WTC11 (cell line): ENCODE measurements around the gene ARAP1. TPM values are rescaled to one million over a fixed set of nuclear protein-coding genes. Genes with fewer than 3 reads are reported as not detected.

Experiments
- ATAC-seq: fragments of 200-7000 bp; cut with Tn5 transposase; 2 replicates; pipeline ENCODE4 v1.10.0; 2021; ENCODE audit warnings: mild to moderate bottlenecking, moderate library complexity
- CTCF ChIA-PET: fragments of 300-600 bp; sonication (Branson Sonifier 250); formaldehyde crosslinking; loops from one replicate; lab custom pipeline; 2021; ENCODE audit warnings: antibody characterized with exemption; lab: Charles Lee
- POLR2A ChIA-PET: fragments of 350-600 bp; sonication (Branson Sonifier 250); formaldehyde crosslinking; loops from one replicate; lab custom pipeline; 2021; ENCODE audit warnings: antibody characterized with exemption; lab: Charles Lee
- DNase-seq: peaks from one replicate; pipeline ENCODE4 v3.0.0; 2021; ENCODE audit warnings: low spot score
- H3K27ac Mint-ChIP-seq: 2 replicates; pipeline ENCODE4 v1.8.0; 2021; ENCODE audit warnings: mixed read lengths
- H3K27me3 Mint-ChIP-seq: 2 replicates; pipeline ENCODE4 v1.8.0; 2021; ENCODE audit warnings: low read depth, mild to moderate bottlenecking, moderate library complexity, mixed read lengths
- H3K36me3 Mint-ChIP-seq: 2 replicates; pipeline ENCODE4 v1.8.0; 2021; ENCODE audit warnings: mixed read lengths
- H3K4me1 Mint-ChIP-seq: 2 replicates; pipeline ENCODE4 v1.8.0; 2022; ENCODE audit warnings: mixed read lengths
- H3K4me3 Mint-ChIP-seq: 2 replicates; pipeline ENCODE4 v1.8.0; 2021; ENCODE audit warnings: mild to moderate bottlenecking, moderate library complexity, mixed read lengths
- H3K9me3 Mint-ChIP-seq: 2 replicates; pipeline ENCODE4 v1.8.0; 2021; ENCODE audit warnings: mixed read lengths
- CDX4 ChIP-seq: fragments of 250-450 bp; sonication (Bioruptor Pico); IDR thresholded peaks from 2 replicates; pipeline ENCODE4 v1.9.0; 2021; ENCODE audit warnings: moderate library complexity, mild to moderate bottlenecking, inconsistent platforms, borderline replicate concordance
- E2F5 ChIP-seq: sonication (generic); formaldehyde crosslinking; IDR thresholded peaks from 2 replicates; pipeline ENCODE4 v1.8.1; 2022; ENCODE audit warnings: mild to moderate bottlenecking, moderate library complexity, missing genetic modification reagents
- FOXP4 ChIP-seq: sonication (generic); formaldehyde crosslinking; IDR thresholded peaks from 2 replicates; pipeline ENCODE4 v1.8.0; 2022; ENCODE audit warnings: mild to moderate bottlenecking, missing genetic modification reagents
- GABPB1 ChIP-seq: sonication (generic); formaldehyde crosslinking; IDR thresholded peaks from 2 replicates; pipeline ENCODE4 v1.8.1; 2023; ENCODE audit warnings: mild to moderate bottlenecking, missing genetic modification reagents
- GTF2I ChIP-seq: fragments of 250-450 bp; sonication (Bioruptor Pico); conservative IDR thresholded peaks from 2 replicates; pipeline ENCODE4 v1.4.0; 2021; ENCODE audit warnings: mild to moderate bottlenecking
- HMGXB4 ChIP-seq: sonication (generic); formaldehyde crosslinking; IDR thresholded peaks from 2 replicates; pipeline ENCODE4 v1.8.1; 2023; ENCODE audit warnings: mild to moderate bottlenecking, moderate library complexity, missing genetic modification reagents
- MAX ChIP-seq: sonication (generic); formaldehyde crosslinking; IDR thresholded peaks from 2 replicates; pipeline ENCODE4 v1.8.0; 2022; ENCODE audit warnings: mild to moderate bottlenecking, missing genetic modification reagents
- NFYB ChIP-seq: sonication (generic); formaldehyde crosslinking; conservative IDR thresholded peaks from 2 replicates; pipeline ENCODE4 v1.8.0; 2022; ENCODE audit warnings: low read depth, missing genetic modification reagents
- RORB ChIP-seq: fragments of 250-450 bp; sonication (Bioruptor Pico); IDR thresholded peaks from 2 replicates; pipeline ENCODE4 v1.9.0; 2021; ENCODE audit warnings: mild to moderate bottlenecking
- total RNA-seq: library from RNA; stranded (reverse); gene quantifications from 3 replicates; pipeline ENCODE4 v1.2.3, GENCODE V29; 2021

ARAP1 gene
- total RNA-seq, 1 experiment from 2014 or later: 98.8 TPM

- peak; percentile 31 for ATAC-seq
- Mint-ChIP-seq H3K36me3 (no peaks in the 10 kb centered on the region), H3K4me3 (peak overlapping the region; percentile 87), H3K27ac (no peak overlapping the region), H3K4me1 (peaks cover 28% of the 10 kb centered on the region), H3K9me3 (no peaks in the 10 kb centered on the region), H3K27me3 (peaks cover 7% of the 10 kb centered on the region)
- CTCF ChIA-PET: interaction anchor here (0.7 to 3.6 kb wide), 15 partner anchors 10 to 569 kb away, joined by 3 to 42 read pairs (median 4); partner anchors contain the start of genes FCHSD2 and STARD10
- POLR2A ChIA-PET: interaction anchor here (0.9 to 1.9 kb wide), 4 partner anchors 11 to 57 kb away, joined by 3 to 5 read pairs (median 4); partner anchors contain the start of gene STARD10
- TF ChIP-seq NFYB (no peak), CDX4 (CRISPR knock-in tag) (no peak), HMGXB4 (no peak), E2F5 (CRISPR knock-in tag) (no peak), GTF2I (no peak), FOXP4 (CRISPR knock-in tag) (0 out of 2 replicates have a peak, but pooled peaks have one; percentile 13), MAX (CRISPR knock-in tag) (0 out of 2 replicates have a peak, but pooled peaks have one; percentile 20)
- peak; percentile 59 for DNase-seq
Measured at GRCh38 chr11:72782081-72782920, 30.1 kb upstream of the ARAP1 start.

- Mint-ChIP-seq H3K4me3 (peak overlapping the region; percentile 87), H3K27me3 (peaks cover 7% of the 10 kb centered on the region), H3K27ac (no peak overlapping the region), H3K36me3 (no peaks in the 10 kb centered on the region), H3K4me1 (peaks cover 25% of the 10 kb centered on the region), H3K9me3 (no peaks in the 10 kb centered on the region)
- CTCF ChIA-PET: interaction anchor here (0.8 to 3.6 kb wide), 12 partner anchors 10 to 525 kb away, joined by 3 to 42 read pairs (median 4); partner anchors contain the start of gene STARD10
- no peak for TF ChIP-seq GABPB1
- TF ChIP-seq HMGXB4: 0 out of 2 replicates have a peak, but pooled peaks have one; percentile 33
- POLR2A ChIA-PET: interaction anchor here (0.9 to 1.9 kb wide), 4 partner anchors 10 to 56 kb away, joined by 3 to 5 read pairs (median 4); partner anchors contain the start of gene STARD10
- ATAC-seq: peak; percentile 35
- peak; percentile 49 for DNase-seq
Measured at GRCh38 chr11:72781313-72782080, 29.3 kb upstream of the ARAP1 start.

GRCh38 chr11:72781063-72781312 is 28.8 kb upstream of the ARAP1 start:
- Mint-ChIP-seq H3K27ac (no peak overlapping the region), H3K27me3 (peaks cover 7% of the 10 kb centered on the region), H3K4me3 (peak overlapping the region; percentile 70), H3K9me3 (no peaks in the 10 kb centered on the region), H3K36me3 (no peaks in the 10 kb centered on the region), H3K4me1 (peaks cover 25% of the 10 kb centered on the region)
- TF ChIP-seq FOXP4 (CRISPR knock-in tag): no peak
- no peak for TF ChIP-seq RORB (CRISPR knock-in tag)
- TF ChIP-seq HMGXB4: peak; percentile 48; the same call in 1 of the 2 replicates
- ATAC-seq (peak; percentile 3; the same call in 1 of the 2 replicates), DNase-seq (no peak)
- POLR2A ChIA-PET: no interaction called here
- CTCF ChIA-PET: interaction anchor here (0.8 to 3.6 kb wide), 5 partner anchors 10 to 172 kb away, joined by 3 to 42 read pairs (median 4); partner anchors contain the start of gene STARD10
